Panc1 (cell line): Measurements from ENCODE around the gene PDE11A. TPM values are rescaled to one million over a fixed set of nuclear protein-coding genes. Genes with fewer than 3 reads are reported as not detected.

Experiments
- ATAC-seq: fragments of 200-7000 bp; cut with Tn5 transposase; 2 replicates; pipeline ENCODE4 v1.9.1; 2020; ENCODE audit warnings: mild to moderate bottlenecking, moderate library complexity
- BruUV-seq: library from RNA; stranded (reverse); fragments of 400-500 nt; replicated peaks from 2 replicates; lab custom pipeline; 2021; lab: Mats Ljungman, UMichigan
- CTCF ChIA-PET: fragments of 300-600 bp; sonication (Branson Sonifier 250); formaldehyde crosslinking; loops from one replicate; lab custom pipeline; 2022; ENCODE audit warnings: antibody characterized with exemption; lab: Charles Lee
- POLR2A ChIA-PET: fragments of 300-600 bp; sonication (Branson Sonifier 250); formaldehyde crosslinking; loops from one replicate; lab custom pipeline; 2022; ENCODE audit warnings: antibody characterized with exemption; lab: Charles Lee
- DNase-seq: peaks from one replicate; pipeline ENCODE4 v3.0.0-alpha.2; 2010; ENCODE audit warnings: low read depth, low spot score
- H3K27ac ChIP-seq: 2 replicates; pipeline ENCODE4 v1.5.1; 2011; ENCODE audit warnings: mild to moderate bottlenecking, low read length, inconsistent platforms
- H3K27me3 ChIP-seq: fragments of 200-500 bp; sonication (Bioruptor generic); 2 replicates; pipeline ENCODE4 v1.6.0; 2014; ENCODE audit warnings: low read length, inconsistent platforms; ENCODE audit not compliant: control insufficient read depth, insufficient read depth
- H3K36me3 ChIP-seq: fragments of 200-500 bp; sonication (Bioruptor generic); 2 replicates; pipeline ENCODE4 v1.5.1; 2014; ENCODE audit warnings: inconsistent platforms, mild to moderate bottlenecking, low read length, moderate library complexity; ENCODE audit not compliant: control insufficient read depth, insufficient read depth
- H3K4me1 ChIP-seq: 2 replicates; pipeline ENCODE4 v1.5.1; 2011; ENCODE audit warnings: inconsistent platforms, mild to moderate bottlenecking, low read length, moderate library complexity; ENCODE audit not compliant: control insufficient read depth, insufficient read depth
- H3K4me3 ChIP-seq, 2 experiments: 2 replicates each; pipeline ENCODE4 v1.5.1; 2011 to 2012; ENCODE audit warnings: low read depth in 2 of 2, low read length in 2 of 2, mild to moderate bottlenecking in 2 of 2, inconsistent platforms in 1 of 2, moderate library complexity in 1 of 2
- H3K9me3 ChIP-seq: fragments of 200-500 bp; sonication (Bioruptor generic); 2 replicates; pipeline ENCODE4 v1.5.1; 2014; ENCODE audit warnings: low read depth, mild to moderate bottlenecking, inconsistent platforms, low read length, moderate library complexity; ENCODE audit not compliant: control insufficient read depth, insufficient read depth
- CTCF ChIP-seq: fragments of 450-650 bp; IDR thresholded peaks from 2 replicates; pipeline ENCODE4 v1.5.1; 2017; ENCODE audit warnings: mild to moderate bottlenecking
- POLR2AphosphoS5 ChIP-seq: IDR thresholded peaks from 2 replicates; pipeline ENCODE4 v1.6.1; 2012; ENCODE audit warnings: mild to moderate bottlenecking, low read depth, low read length, moderate library complexity
- REST ChIP-seq, 2 experiments: IDR thresholded peaks; 2 replicates each; pipeline ENCODE4 v1.6.1; 2011 to 2012; ENCODE audit warnings: low read depth in 2 of 2, control low read depth in 1 of 2, low read length in 1 of 2, mild to moderate bottlenecking in 1 of 2, moderate library complexity in 1 of 2; ENCODE audit not compliant: insufficient read depth in 1 of 2
- SIN3A ChIP-seq: IDR thresholded peaks from 2 replicates; pipeline ENCODE4 v1.6.1; 2012; ENCODE audit warnings: low read depth, mild to moderate bottlenecking, low read length, moderate library complexity, borderline replicate concordance; ENCODE audit not compliant: insufficient read depth
- TCF7L2 ChIP-seq: IDR thresholded peaks from 2 replicates; pipeline ENCODE4 v1.6.1; 2011; ENCODE audit warnings: mild to moderate bottlenecking, low read depth, low read length, inconsistent platforms
- in situ Hi-C: cut with HindIII; loops from 2 replicates; pipeline ENCODE4 v1.10.0; 2016; ENCODE audit warnings: low sequenced_read_pairs, low pct_unique_long_range_greater_than_20kb
- intact Hi-C: fragments of 100-400 bp; cut with micrococcal nuclease; formaldehyde crosslinking; loops from one replicate; pipeline ENCODE4 v1.10.0; 2022; ENCODE audit not compliant: unreplicated experiment
- total RNA-seq: library from RNA; stranded (reverse); gene quantifications from one replicate; pipeline ENCODE4 v1.2.1, GENCODE V29; 2021; ENCODE audit not compliant: unreplicated experiment

PDE11A gene
- total RNA-seq, 1 experiment from 2014 or later = not detected

GRCh38 chr2:178018141-178018540, 54.4 kb downstream of the PDE11A start:
- no peaks in the 10 kb centered on the region for H3K36me3 ChIP-seq

GRCh38 chr2:178016612-178017011, 56.0 kb downstream of the PDE11A start:
- H3K27ac ChIP-seq = no peak overlapping the region
- no peaks in the 10 kb centered on the region for H3K36me3 ChIP-seq
- H3K27me3 ChIP-seq = no peaks in the 10 kb centered on the region
- no peaks in the 10 kb centered on the region for H3K4me1 ChIP-seq
- CTCF ChIA-PET = no interaction called here
- no TSS peak for BruUV-seq
- no peak for DNase-seq
- intact Hi-C loops = no loop called here
- TF ChIP-seq SIN3A = no peak
- TF ChIP-seq POLR2AphosphoS5 = no peak
- no peak for TF ChIP-seq TCF7L2
- TF ChIP-seq REST (IDR thresholded peaks at IDR 0.05; ENCODE audit: insufficient read depth in 1 of 2, low read depth in 2 of 2, low read length in 1 of 2) = no peak
- TF ChIP-seq CTCF = no peak
- in situ Hi-C loops = no loop called here
- H3K4me3 ChIP-seq = no peak overlapping the region
- ATAC-seq = no peak
- POLR2A ChIA-PET = no interaction called here
- H3K9me3 ChIP-seq = no peaks in the 10 kb centered on the region

More at GRCh38 chr2:178018141-178018540, 54.4 kb downstream of the PDE11A start:
- DNase-seq = no peak
- CTCF ChIA-PET = no interaction called here
- intact Hi-C loops = no loop called here
- Histone ChIP-seq H3K4me1 (no peaks in the 10 kb centered on the region), H3K27ac (no peak overlapping the region), H3K9me3 (no peaks in the 10 kb centered on the region), H3K4me3 (no peak overlapping the region), H3K27me3 (no peaks in the 10 kb centered on the region)
- no peak for ATAC-seq
- POLR2A ChIA-PET = no interaction called here
- no TSS peak for BruUV-seq
- TF ChIP-seq CTCF (no peak), TCF7L2 (no peak), REST (IDR thresholded peaks at IDR 0.05; ENCODE audit: insufficient read depth in 1 of 2, low read depth in 2 of 2, low read length in 1 of 2) (no peak), POLR2AphosphoS5 (no peak), SIN3A (no peak)
- in situ Hi-C loops = no loop called here
